ENCODE results near the gene NECTIN2.
"Not testable (repeated sequence)": the region's sequence is repeated elsewhere in the genome, so short reads cannot be mapped to it uniquely, and the experiment has no call there.

The NECTIN2 gene

GRCh38 chr19:44878120-44878865 lies 32.2 kb downstream of the NECTIN2 start:
- no peak for TF ChIP-seq CTCF (IDR thresholded peaks at IDR 0.05; ENCODE audit: low read depth, low read length)
- no peak for DNase-seq (ENCODE audit: low read depth in 2 of 2)
- no peak overlapping the region for H3K4me3 ChIP-seq (replicated peaks in 1 of 2; ENCODE audit: low read depth in 2 of 2, low read length in 2 of 2)

GRCh38 chr19:44879309-44880065 lies 33.4 kb downstream of the NECTIN2 start:
- DNase-seq (ENCODE audit: low read depth in 2 of 2), result no peak
- no peak for TF ChIP-seq CTCF (IDR thresholded peaks at IDR 0.05; ENCODE audit: low read depth, low read length)
- no peak overlapping the region for H3K4me3 ChIP-seq (replicated peaks in 1 of 2; ENCODE audit: low read depth in 2 of 2, low read length in 2 of 2)

- no peak for DNase-seq (ENCODE audit: low read depth in 2 of 2)
- no peak for TF ChIP-seq CTCF (IDR thresholded peaks at IDR 0.05; ENCODE audit: low read depth, low read length)
- no peak overlapping the region for H3K4me3 ChIP-seq (replicated peaks in 1 of 2; ENCODE audit: low read depth in 2 of 2, low read length in 2 of 2)
Observed at GRCh38 chr19:44882063-44882462, 36.0 kb downstream of the NECTIN2 start.

GRCh38 chr19:44882619-44883397 lies 36.7 kb downstream of the NECTIN2 start:
- DNase-seq (ENCODE audit: low read depth in 2 of 2); H3K4me3 ChIP-seq (replicated peaks in 1 of 2; ENCODE audit: low read depth in 2 of 2, low read length in 2 of 2): not testable (repeated sequence)

- no peak for DNase-seq (ENCODE audit: low read depth in 2 of 2)
- TF ChIP-seq CTCF (IDR thresholded peaks at IDR 0.05; ENCODE audit: low read depth, low read length), result no peak
- H3K4me3 ChIP-seq (replicated peaks in 1 of 2; ENCODE audit: low read depth in 2 of 2, low read length in 2 of 2), result no peak overlapping the region
Observed at GRCh38 chr19:44883922-44884321, 37.8 kb downstream of the NECTIN2 start.

- DNase-seq (ENCODE audit: low read depth in 2 of 2), result no peak
- TF ChIP-seq CTCF (IDR thresholded peaks at IDR 0.05; ENCODE audit: low read depth, low read length), result no peak
- H3K4me3 ChIP-seq (replicated peaks in 1 of 2; ENCODE audit: low read depth in 2 of 2, low read length in 2 of 2), result no peak overlapping the region
Observed at GRCh38 chr19:44884566-44884965, 38.5 kb downstream of the NECTIN2 start.

- H3K4me3 ChIP-seq (replicated peaks in 1 of 2; ENCODE audit: low read depth in 2 of 2, low read length in 2 of 2), result no peak overlapping the region
- no peak for DNase-seq (ENCODE audit: low read depth in 2 of 2)
- TF ChIP-seq CTCF (IDR thresholded peaks at IDR 0.05; ENCODE audit: low read depth, low read length), result no peak
Observed at GRCh38 chr19:44886141-44886540, 40.0 kb downstream of the NECTIN2 start.

All from cardiac fibroblast (primary cell).